ENCODE results near the gene RALGPS1. TPM values are rescaled to one million over a fixed set of nuclear protein-coding genes. Genes with fewer than 3 reads are reported as not detected.

The RALGPS1 gene
- total RNA-seq, 1 donor from 2014 or later, result 2.7 TPM

GRCh38 chr9:127233550-127233949 is 319.0 kb downstream of the RALGPS1 start:
- intact Hi-C loops (cut with micrococcal nuclease), result no loop called here

GRCh38 chr9:127233989-127234388 is 319.4 kb downstream of the RALGPS1 start:
- intact Hi-C loops (cut with micrococcal nuclease), result no loop called here

- intact Hi-C loops (cut with micrococcal nuclease), result no loop called here
These were observed 323.2 kb downstream of the RALGPS1 start for GRCh38 chr9:127237801-127238200.

- intact Hi-C loops (cut with micrococcal nuclease), result no loop called here
These were observed 326.8 kb downstream of the RALGPS1 start for GRCh38 chr9:127241354-127241753.

- intact Hi-C loops (cut with micrococcal nuclease), result loop anchor here (1.0 to 5.0 kb wide), 2 partner anchors 21 to 152 kb away; partner anchors contain the start of gene SLC2A8
These were observed 330.3 kb downstream of the RALGPS1 start for GRCh38 chr9:127244609-127245601.

GRCh38 chr9:127245637-127246164 is 331.1 kb downstream of the RALGPS1 start:
- intact Hi-C loops (cut with micrococcal nuclease), result loop anchor here (1.0 to 5.0 kb wide), 2 partner anchors 21 to 152 kb away; partner anchors contain the start of gene SLC2A8

DNA sequence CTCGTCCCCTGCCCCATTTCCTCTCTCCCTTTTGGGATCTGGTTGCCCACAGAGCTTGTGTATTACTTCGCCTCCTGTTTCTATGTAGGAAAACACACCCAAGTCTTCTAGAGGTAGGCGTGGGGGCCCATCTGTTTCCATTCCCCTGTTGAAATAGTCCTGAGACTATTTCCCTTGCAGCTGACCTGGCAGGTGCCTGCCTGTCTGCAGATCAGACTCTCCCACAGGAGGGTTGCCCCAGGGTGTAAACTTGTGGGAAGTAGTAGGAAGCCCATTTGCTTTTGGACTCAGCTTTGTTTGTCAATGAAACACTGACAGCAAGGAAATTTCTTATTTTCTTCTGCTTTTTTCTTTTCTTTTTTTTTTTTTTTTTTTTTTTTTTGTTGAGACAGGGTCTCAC is 333.7 kb downstream of the RALGPS1 start:
- intact Hi-C loops (cut with micrococcal nuclease), result loop anchor here (5.0 kb wide), 1 partner anchor 149 kb away; the partner anchor contains the start of gene SLC2A8

DNA sequence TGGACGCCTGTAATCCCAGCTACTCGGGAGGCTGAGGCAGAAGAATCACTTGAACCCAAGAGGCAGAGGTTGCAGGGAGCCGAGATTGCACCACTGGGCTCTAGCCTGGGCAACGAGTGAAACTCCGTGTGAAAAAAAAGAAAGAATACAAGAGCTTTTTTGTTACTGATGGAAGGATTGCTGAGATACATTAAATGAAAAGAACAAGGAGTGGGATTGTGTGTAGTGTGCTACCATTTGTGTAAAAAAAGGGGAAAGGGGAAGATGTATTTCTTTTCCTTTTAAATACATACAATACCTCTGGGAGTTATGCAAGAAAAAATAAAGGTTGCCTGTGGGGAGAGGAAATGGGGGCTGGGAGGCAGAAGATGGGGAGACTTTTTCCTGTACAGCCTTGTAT is 335.3 kb downstream of the RALGPS1 start:
- intact Hi-C loops (cut with micrococcal nuclease), result loop anchor here (5.0 kb wide), 1 partner anchor 147 kb away; the partner anchor contains the start of gene SLC2A8

DNA sequence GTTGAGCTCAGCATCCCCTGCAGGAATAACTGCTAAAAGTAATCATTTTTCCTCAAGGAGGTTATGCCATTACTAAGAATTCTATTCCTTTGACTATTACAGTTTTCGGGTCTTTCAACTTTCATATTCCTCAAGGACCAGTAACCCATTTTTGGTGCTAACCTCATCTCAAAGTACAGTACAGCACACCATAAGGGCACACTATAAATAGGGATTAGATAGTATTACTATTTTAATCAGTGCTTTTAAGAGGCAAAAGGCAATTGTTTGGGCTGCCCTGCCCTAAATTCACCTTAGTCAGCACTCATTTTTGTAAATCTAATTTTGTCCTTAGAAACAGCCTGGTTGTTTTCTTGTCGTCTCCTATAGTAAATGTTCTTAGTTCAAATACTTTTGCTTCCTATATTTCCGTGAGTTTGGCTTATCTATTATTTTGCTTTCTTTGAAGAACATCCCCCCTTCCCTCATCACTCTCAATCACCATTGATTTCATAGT is 336.4 kb downstream of the RALGPS1 start:
- intact Hi-C loops (cut with micrococcal nuclease), result no loop called here

DNA sequence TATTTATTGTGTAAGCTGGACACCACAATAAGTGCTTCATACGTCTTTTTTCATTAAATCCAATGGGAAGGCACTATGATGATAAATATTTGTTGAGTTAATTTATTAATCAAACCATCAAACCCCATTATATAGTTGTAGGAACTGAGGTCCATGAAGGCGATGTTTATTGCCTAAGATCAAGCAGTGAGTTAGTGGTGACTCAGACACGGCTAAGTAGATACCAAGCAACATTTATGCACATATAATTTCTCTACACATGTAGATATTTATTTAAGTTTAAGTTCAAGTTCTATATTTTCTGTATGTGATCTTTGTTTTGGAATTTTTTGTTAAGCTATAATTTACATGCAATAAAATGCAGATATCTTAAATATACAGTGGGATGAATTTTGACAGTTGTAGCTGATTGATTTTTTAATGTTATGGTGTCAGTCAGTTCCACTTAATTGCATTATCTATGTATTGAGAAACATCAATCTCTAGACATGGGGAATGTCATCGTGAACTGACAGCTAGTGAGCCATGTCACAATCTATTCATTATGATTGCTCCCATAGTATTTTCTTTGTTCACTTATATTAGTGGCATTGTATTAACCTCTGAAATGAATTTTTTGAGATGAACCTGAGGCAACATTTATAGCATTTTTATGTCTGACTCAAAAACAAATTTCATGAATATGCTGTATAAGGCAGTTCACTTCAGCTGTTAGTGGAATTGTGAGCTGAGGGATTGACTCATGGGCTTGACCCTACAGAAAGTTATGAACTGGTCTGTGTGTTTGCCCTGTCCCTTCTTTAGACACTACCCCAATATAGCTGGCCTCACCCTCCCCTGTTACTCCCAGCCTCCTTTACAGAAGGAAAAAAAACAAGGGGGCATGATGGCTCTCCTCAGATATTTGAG is 338.1 kb downstream of the RALGPS1 start:
- intact Hi-C loops (cut with micrococcal nuclease), result no loop called here

DNA sequence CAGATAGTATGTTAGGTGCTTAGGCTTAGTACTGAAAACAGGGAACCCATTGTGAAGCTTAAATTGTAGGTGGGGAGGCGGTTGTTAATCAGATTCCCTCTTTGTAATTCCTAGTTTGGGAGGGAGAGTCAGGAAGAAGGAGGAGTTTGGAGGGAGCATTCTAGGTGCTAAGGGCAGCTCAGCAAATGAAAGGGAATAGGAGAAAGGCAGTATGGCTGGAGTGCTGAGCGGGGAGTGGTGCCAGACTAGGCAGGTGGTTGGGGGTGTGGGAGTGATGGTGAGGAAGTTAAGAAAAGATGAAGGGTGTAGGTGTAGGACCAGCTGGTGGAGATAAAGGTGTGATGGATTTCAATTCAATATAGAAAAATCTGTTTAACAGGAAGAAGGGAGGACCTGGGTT is 338.9 kb downstream of the RALGPS1 start:
- intact Hi-C loops (cut with micrococcal nuclease), result no loop called here

DNA sequence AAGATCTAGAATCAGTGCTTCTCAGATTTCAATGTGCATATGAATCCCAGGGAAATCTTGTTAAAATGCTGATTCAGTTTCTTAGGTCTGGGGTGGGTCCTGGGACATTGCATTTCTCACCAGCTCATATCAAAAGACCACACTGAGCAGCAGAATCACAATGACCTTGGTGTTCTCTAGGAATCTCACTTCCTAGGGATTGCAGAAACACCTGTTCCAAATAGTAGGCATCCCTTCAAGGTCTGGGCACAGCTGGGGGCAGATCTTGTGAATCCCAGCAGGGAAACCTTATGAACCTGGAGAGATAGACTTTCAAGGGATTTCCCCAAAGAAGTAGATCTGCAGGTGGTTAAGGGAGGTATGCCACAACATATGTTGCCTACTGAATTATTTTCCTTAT is 341.1 kb downstream of the RALGPS1 start:
- intact Hi-C loops (cut with micrococcal nuclease), result no loop called here

GRCh38 chr9:127256324-127256723 is 341.7 kb downstream of the RALGPS1 start:
- intact Hi-C loops (cut with micrococcal nuclease), result no loop called here

DNA sequence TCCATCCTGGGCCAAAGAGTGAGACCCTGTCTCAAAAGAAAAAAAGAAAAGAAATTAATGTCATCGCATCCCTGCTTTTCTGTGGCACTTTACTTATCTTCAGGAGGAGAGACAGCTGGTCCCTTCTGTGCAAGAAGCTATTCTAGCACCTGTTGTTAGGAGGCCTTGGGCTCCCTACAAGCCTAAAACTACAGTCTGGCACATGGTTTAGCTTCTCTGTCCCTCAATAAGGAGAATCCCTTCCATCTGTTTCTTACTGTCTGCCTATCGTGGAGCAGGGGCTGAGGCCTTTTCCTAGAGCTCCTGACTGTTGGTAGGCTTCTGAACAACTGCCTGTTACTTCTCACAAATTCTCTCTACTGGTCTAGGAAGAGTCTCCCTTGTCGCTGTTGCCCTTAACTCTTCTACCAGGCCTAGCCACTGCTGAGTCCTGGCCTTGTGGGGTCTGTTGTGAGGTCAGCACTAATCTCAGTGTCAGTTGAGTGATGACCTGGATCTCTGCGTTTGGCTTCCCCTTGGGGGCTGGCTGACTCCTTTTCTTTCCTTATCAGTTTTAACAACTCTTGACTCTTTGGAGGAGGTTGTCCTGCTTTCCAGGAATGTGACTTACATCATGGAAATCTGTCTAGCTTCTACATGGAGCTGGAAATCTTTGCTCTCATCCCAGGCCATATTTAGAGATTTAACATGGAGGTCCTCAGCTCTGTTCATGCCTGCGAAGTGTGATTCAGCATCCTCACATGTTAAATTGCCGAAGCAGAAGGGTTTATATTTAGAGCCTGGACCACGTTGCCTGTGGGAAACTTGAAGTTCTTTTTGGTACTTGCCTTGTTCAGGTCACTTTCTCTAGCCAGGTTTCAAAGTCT is 344.3 kb downstream of the RALGPS1 start:
- intact Hi-C loops (cut with micrococcal nuclease), result no loop called here

- intact Hi-C loops (cut with micrococcal nuclease), result no loop called here
These were observed 348.0 kb downstream of the RALGPS1 start for GRCh38 chr9:127262602-127263001.

GRCh38 chr9:127263237-127263636 is 348.7 kb downstream of the RALGPS1 start:
- intact Hi-C loops (cut with micrococcal nuclease), result no loop called here

DNA sequence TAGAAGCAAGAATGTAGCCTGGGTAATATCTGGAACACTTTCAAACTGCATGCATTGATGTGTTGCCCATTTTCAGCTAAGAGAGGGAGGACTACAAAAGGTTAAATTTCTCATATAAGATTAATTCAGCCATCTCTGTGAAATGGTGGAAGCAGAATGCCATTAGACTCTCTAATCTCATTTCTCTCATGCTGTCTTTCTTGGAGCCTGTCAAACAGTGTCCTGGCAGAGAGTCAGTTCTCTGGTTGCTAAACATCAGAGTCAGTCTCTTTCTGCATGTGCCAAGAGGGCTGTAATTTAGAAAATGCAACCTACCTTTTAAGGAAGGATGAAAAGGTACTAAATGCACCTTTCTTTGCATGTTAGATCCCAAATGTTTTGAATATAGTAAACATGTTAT is 349.1 kb downstream of the RALGPS1 start:
- intact Hi-C loops (cut with micrococcal nuclease), result no loop called here

- intact Hi-C loops (cut with micrococcal nuclease), result no loop called here
These were observed 350.1 kb downstream of the RALGPS1 start, which contains the start of gene GARNL3 for GRCh38 chr9:127264462-127265219. Gene GARNL3, plus strand, starts transcription at chr9:127264774. Its CDS starts 104 bp downstream, at chr9:127264878.

- intact Hi-C loops (cut with micrococcal nuclease), result no loop called here
These were observed 353.4 kb downstream of the RALGPS1 start for GRCh38 chr9:127267793-127268525.
